ENCODE results near the gene GREB1L. TPM values are rescaled to one million over a fixed set of nuclear protein-coding genes. Genes with fewer than 3 reads are reported as not detected.
"Not testable (repeated sequence)": the region's sequence is repeated elsewhere in the genome, so short reads cannot be mapped to it uniquely, and the experiment has no call there.

GREB1L gene
- total RNA-seq, 1 donor from 2014 or later = 16.2 TPM

GRCh38 chr18:21341141-21341540 lies 99.1 kb downstream of the GREB1L start:
- no peak for DNase-seq (ENCODE audit: low spot score)
- intact Hi-C loops (cut with DNase I) = loop anchor here (5.0 kb wide), 1 partner anchor 36 kb away; no protein-coding TSS in a partner anchor

GRCh38 chr18:21342372-21342771 lies 100.3 kb downstream of the GREB1L start:
- intact Hi-C loops (cut with DNase I) = loop anchor here (5.0 kb wide), 1 partner anchor 35 kb away; no protein-coding TSS in a partner anchor
- DNase-seq (ENCODE audit: low spot score) = no peak

- intact Hi-C loops (cut with DNase I) = loop anchor here (5.0 kb wide), 1 partner anchor 32 kb away; no protein-coding TSS in a partner anchor
- DNase-seq (ENCODE audit: low spot score) = no peak
Observed at GRCh38 chr18:21344860-21345259, 102.8 kb downstream of the GREB1L start.

GRCh38 chr18:21345840-21346239 lies 103.8 kb downstream of the GREB1L start:
- intact Hi-C loops (cut with DNase I) = no loop called here
- DNase-seq (ENCODE audit: low spot score) = no peak

DNA sequence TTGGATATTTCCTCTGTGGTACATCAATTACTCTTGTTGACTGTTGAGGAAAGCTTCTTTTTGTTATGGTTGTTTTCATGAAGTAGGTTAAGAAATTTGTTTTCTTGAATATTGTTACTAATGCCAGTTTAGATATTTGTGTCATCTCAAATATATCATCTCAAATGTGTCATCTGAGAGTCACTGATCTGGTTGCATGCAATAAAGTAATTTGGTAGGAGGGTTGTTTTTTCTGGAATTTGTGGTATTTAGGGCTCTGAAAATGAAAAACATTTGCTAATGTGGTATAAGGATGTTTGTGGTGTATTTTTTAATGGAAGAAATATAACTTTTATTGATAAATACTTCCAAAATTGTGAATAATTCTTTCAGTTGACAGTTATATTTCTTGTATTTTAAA lies 117.7 kb downstream of the GREB1L start:
- DNase-seq (ENCODE audit: low spot score) = no peak
- intact Hi-C loops (cut with DNase I) = loop anchor here (10.0 kb wide), 2 partner anchors 45 to 85 kb away; no protein-coding TSS in a partner anchor

- no peak for DNase-seq (ENCODE audit: low spot score)
- intact Hi-C loops (cut with DNase I) = loop anchor here (10.0 kb wide), 2 partner anchors 47 to 83 kb away; no protein-coding TSS in a partner anchor
Observed at GRCh38 chr18:21361307-21361880, 119.4 kb downstream of the GREB1L start.

GRCh38 chr18:21362831-21363230 lies 120.8 kb downstream of the GREB1L start:
- intact Hi-C loops (cut with DNase I) = loop anchor here (10.0 kb wide), 2 partner anchors 48 to 82 kb away; no protein-coding TSS in a partner anchor
- DNase-seq (ENCODE audit: low spot score) = no peak

GRCh38 chr18:21363348-21363747 lies 121.3 kb downstream of the GREB1L start:
- intact Hi-C loops (cut with DNase I) = loop anchor here (10.0 kb wide), 2 partner anchors 49 to 81 kb away; no protein-coding TSS in a partner anchor
- no peak for DNase-seq (ENCODE audit: low spot score)

- no peak for DNase-seq (ENCODE audit: low spot score)
- intact Hi-C loops (cut with DNase I) = loop anchor here (10.0 kb wide), 2 partner anchors 50 to 80 kb away; no protein-coding TSS in a partner anchor
Observed at GRCh38 chr18:21364471-21364870, 122.4 kb downstream of the GREB1L start.

GRCh38 chr18:21366896-21367295 lies 124.9 kb downstream of the GREB1L start:
- intact Hi-C loops (cut with DNase I) = loop anchor here (10.0 kb wide), 2 partner anchors 52 to 78 kb away; no protein-coding TSS in a partner anchor
- no peak for DNase-seq (ENCODE audit: low spot score)

GRCh38 chr18:21369146-21369545 lies 127.1 kb downstream of the GREB1L start:
- intact Hi-C loops (cut with DNase I) = loop anchor here (10.0 kb wide), 2 partner anchors 54 to 76 kb away; no protein-coding TSS in a partner anchor
- no peak for DNase-seq (ENCODE audit: low spot score)

- DNase-seq (ENCODE audit: low spot score) = not testable (repeated sequence)
- intact Hi-C loops (cut with DNase I) = loop anchor here (10.0 kb wide), 2 partner anchors 55 to 75 kb away; no protein-coding TSS in a partner anchor
Observed at GRCh38 chr18:21369597-21369996, 127.6 kb downstream of the GREB1L start.

DNA sequence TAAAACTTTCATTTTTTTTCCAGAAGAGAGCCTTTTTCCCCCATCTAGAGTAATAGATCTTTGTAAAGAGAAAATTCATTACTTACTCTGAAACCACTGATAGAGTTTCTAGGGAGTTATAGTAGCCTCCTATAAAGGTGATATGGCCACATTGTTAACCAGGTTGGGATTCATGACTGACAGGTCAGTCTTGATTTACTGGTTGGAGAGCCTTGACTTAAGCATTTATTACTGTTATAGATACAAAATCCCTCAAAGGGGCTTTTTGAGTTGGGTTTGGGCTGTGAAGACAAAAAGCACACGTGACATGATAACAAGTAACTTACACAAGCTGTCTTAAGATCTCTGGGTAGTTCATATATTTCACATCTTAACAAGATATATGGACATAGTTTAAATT lies 141.0 kb downstream of the GREB1L start:
- DNase-seq (ENCODE audit: low spot score) = no peak
- intact Hi-C loops (cut with DNase I) = no loop called here

DNA sequence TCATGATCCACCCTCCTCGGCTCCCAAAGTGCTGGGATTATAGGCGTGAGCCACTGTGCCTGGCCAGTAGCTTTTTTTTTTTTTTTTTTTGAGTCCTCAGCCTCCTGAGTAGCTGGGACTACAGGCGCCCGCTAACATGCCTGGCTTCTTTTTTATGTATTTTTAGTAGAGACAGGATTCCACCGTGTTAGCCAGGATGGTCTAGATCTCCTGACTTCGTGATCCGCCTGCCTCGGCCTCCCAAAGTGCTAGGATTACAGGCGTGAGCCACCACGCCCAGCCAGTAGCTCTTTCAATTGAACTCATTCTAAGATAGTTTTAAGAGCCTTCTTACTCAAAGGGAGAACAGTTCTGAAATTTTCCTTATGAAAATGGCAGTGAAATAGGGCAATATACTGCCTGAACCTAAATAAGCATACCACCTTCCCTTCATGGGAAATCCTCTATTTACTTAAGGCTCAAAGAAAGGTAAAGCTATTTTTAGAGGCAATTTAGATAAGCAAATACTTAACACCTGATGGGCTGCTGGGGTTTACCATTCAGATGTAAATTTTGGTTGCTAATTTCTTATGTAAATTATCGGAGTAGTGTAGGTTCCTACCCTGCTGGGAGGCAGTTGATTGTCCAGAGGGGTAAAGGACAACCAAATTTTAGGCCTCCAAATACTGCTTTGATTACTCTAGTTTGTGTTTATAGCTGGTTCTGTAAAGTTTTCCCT lies 144.7 kb downstream of the GREB1L start:
- intact Hi-C loops (cut with DNase I) = no loop called here
- no peak for DNase-seq (ENCODE audit: low spot score)

- intact Hi-C loops (cut with DNase I) = no loop called here
Observed at GRCh38 chr18:21387886-21388285, 145.9 kb downstream of the GREB1L start.

DNA sequence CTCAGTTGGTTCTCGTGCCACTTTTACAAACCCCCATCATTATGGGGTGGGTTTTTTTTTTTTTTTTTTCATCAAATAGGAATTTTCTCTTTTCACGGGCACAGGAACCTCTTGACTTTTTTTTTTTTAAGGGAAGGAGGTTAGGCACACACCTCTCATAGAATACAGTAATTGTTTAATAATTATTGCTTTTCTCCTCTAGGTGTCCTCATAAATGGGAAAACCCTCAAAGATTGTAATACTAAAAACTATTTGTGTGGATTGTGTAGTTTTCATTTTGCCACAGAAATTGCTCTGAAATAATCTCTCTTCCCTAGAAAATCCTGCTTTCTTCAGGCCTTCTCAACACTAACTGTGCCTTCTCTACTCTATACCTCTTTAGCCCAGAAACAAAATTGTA lies 147.3 kb downstream of the GREB1L start:
- intact Hi-C loops (cut with DNase I) = no loop called here

More at GRCh38 chr18:21387886-21388285, 145.9 kb downstream of the GREB1L start:
- no peak for DNase-seq (ENCODE audit: low spot score)

DNA sequence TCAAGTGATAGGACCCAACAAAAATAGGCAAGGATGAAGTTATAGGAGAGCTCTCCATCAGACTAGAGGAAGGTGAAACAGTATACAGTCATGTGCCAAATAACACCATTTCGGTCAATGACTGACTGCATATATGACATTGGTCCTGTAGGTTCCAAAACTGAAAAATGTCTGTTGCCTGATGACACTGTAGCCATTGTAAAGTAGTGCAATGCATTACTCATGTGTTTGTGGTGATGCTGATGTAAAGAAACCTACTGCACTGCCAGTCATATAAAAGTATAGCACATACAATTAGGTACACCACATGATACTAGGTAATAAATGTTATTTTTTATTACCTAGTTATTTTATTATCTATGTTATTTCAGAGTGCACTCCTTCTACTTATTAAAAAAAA lies 147.9 kb downstream of the GREB1L start:
- intact Hi-C loops (cut with DNase I) = no loop called here
- no peak for DNase-seq (ENCODE audit: low spot score)

More for the DNA sequence above, 147.3 kb downstream of the GREB1L start:
- DNase-seq (ENCODE audit: low spot score) = no peak

- intact Hi-C loops (cut with DNase I) = no loop called here
Observed at GRCh38 chr18:21391074-21391673, 149.1 kb downstream of the GREB1L start.

GRCh38 chr18:21393986-21394385 lies 152.0 kb downstream of the GREB1L start:
- no peak for DNase-seq (ENCODE audit: low spot score)
- intact Hi-C loops (cut with DNase I) = no loop called here

More at GRCh38 chr18:21391074-21391673, 149.1 kb downstream of the GREB1L start:
- DNase-seq (ENCODE audit: low spot score) = no peak

- DNase-seq (ENCODE audit: low spot score) = no peak
- intact Hi-C loops (cut with DNase I) = no loop called here
Observed at GRCh38 chr18:21398121-21398520, 156.1 kb downstream of the GREB1L start.
